ENCODE data around the gene AFF1.
"Not testable (repeated sequence)": the region's sequence is repeated elsewhere in the genome, so short reads cannot be mapped to it uniquely, and the experiment has no call there.

Gene AFF1

DNA sequence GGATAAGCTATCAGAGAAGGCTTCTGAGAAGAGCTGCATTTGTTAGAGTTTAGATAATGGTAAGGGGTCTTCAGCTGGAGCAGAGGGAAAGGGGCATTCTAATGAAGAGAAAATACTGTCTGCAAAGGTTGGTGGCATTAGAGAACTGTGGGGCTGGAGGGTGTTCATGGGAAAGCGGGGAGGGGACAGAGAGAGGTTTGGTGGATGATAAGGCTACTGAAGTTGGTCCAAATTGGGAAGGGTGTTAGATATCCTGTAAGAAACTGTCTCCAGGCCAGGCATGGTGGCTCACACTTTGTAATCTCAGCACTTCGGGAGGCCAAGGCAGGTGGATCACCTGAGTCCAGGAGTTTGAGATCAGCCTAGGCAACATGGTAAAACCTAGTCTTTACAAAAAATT, 59.9 kb downstream of the AFF1 start:
- H3K4me3 ChIP-seq (ENCODE audit: control insufficient read depth, low read depth, low read length) = no peak overlapping the region
- TF ChIP-seq, protein P1, sequence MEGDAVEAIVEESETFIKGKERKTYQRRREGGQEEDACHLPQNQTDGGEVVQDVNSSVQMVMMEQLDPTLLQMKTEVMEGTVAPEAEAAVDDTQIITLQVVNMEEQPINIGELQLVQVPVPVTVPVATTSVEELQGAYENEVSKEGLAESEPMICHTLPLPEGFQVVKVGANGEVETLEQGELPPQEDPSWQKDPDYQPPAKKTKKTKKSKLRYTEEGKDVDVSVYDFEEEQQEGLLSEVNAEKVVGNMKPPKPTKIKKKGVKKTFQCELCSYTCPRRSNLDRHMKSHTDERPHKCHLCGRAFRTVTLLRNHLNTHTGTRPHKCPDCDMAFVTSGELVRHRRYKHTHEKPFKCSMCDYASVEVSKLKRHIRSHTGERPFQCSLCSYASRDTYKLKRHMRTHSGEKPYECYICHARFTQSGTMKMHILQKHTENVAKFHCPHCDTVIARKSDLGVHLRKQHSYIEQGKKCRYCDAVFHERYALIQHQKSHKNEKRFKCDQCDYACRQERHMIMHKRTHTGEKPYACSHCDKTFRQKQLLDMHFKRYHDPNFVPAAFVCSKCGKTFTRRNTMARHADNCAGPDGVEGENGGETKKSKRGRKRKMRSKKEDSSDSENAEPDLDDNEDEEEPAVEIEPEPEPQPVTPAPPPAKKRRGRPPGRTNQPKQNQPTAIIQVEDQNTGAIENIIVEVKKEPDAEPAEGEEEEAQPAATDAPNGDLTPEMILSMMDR (IDR thresholded peaks at IDR 0.05; ENCODE audit: control insufficient read depth, insufficient read depth, low read depth, low read length, missing control alignments) = no peak
- no peak for DNase-seq (ENCODE audit: low read depth)

DNA sequence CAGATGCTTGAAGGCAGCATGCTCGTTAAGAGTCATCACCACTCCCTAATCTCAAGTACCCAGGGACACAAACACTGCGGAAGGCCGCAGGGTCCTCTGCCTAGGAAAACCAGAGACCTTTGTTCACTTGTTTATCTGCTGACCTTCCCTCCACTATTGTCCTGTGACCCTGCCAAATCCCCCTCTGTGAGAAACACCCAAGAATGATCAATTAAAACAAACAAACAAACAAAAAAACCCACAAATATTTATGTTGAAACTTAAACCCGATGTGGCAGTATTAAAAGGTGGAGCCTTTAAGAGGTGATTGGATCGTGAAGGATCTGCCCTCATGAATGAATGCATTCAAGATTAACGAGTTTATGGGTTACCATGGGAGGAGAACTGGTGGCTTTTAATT, 61.7 kb downstream of the AFF1 start:
- not testable (repeated sequence) for H3K4me3 ChIP-seq (ENCODE audit: control insufficient read depth, low read depth, low read length); DNase-seq (ENCODE audit: low read depth)

DNA sequence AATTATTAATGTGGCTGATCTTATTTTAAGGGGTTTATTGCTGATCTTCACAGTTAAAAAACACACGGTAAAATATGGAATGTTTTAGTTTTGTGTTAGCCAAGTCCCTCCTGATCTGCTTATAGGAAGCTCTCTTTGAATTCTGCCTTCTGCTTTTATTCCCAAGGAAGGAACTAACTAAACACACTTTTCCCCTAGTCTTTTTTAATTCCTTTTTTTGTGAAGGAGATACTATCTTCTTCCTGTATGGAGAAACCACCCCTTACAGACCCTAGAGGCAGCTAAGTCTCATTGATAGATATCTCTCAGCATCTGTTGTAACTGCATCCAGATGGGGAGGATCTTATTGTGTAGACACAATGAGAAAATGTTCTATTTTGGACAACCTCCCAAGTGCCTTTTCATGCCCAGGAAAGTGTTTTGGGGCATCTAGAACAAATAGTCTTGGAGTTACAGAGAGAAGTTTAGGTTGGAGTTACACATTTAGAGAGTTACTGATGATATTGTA, 64.4 kb downstream of the AFF1 start:
- TF ChIP-seq, protein P1 (IDR thresholded peaks at IDR 0.05; ENCODE audit: control insufficient read depth, insufficient read depth, low read depth, low read length, missing control alignments) = no peak
- H3K4me3 ChIP-seq (ENCODE audit: control insufficient read depth, low read depth, low read length) = no peak overlapping the region
- no peak for DNase-seq (ENCODE audit: low read depth)

DNA sequence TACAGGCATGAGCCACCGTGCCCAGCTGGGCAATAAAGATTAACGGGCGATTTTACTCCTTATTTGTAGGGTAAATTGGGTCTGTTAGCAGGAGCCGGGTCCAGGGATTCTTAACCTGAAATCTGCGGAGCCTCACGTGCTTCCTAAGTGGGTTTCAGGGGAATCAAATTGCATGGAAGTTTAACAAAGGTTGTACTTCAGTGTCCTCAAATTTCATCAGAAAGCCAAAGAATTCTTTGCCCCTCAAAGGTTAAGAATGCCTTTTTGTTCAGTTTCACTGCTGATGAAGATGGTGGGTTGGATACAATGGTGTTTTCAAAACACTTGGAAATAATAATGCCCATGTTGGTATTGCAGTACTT, 67.9 kb downstream of the AFF1 start:
- no peak overlapping the region for H3K4me3 ChIP-seq (ENCODE audit: control insufficient read depth, low read depth, low read length)
- TF ChIP-seq, protein P1 (IDR thresholded peaks at IDR 0.05; ENCODE audit: control insufficient read depth, insufficient read depth, low read depth, low read length, missing control alignments) = no peak
- DNase-seq (ENCODE audit: low read depth) = no peak

DNA sequence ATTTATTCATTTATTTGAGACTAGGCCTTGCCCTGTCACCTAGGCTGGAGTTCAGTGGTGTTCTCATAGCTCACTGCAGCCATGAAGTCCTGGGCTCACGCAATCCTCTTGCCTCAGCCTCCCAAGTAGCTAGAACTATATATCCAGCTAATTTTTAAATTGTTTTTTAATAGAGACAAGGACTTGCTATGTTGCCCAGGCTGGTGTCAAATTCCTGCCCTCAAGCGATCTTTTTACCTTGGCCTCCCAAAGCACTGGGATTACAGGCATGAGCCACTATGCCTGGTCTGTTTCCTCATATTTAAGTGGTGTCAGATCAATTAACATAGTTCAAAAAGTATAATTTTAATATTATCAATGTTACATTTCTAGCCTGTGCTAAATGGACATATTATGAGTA, 68.5 kb downstream of the AFF1 start:
- no peak for DNase-seq (ENCODE audit: low read depth)
- TF ChIP-seq, protein P1 (IDR thresholded peaks at IDR 0.05; ENCODE audit: control insufficient read depth, insufficient read depth, low read depth, low read length, missing control alignments) = no peak
- no peak overlapping the region for H3K4me3 ChIP-seq (ENCODE audit: control insufficient read depth, low read depth, low read length)

DNA sequence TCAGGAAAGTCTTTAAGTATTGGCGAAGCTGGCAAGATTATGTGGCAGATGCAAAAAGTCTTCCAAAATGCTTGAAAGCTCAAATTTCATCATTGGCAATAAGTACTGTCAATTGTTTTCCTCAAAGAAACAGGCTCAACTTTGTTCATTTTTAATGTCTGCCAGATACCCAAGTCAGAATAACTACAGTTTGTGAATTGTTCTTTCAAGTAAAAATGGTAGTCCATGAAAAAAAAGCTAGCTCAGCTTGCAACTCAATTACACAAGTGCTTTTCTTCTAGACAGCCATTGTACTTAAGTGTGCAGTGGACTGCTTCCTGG, 70.5 kb downstream of the AFF1 start:
- DNase-seq (ENCODE audit: low read depth) = no peak
- TF ChIP-seq, protein P1 (IDR thresholded peaks at IDR 0.05; ENCODE audit: control insufficient read depth, insufficient read depth, low read depth, low read length, missing control alignments) = no peak
- no peak overlapping the region for H3K4me3 ChIP-seq (ENCODE audit: control insufficient read depth, low read depth, low read length)

DNA sequence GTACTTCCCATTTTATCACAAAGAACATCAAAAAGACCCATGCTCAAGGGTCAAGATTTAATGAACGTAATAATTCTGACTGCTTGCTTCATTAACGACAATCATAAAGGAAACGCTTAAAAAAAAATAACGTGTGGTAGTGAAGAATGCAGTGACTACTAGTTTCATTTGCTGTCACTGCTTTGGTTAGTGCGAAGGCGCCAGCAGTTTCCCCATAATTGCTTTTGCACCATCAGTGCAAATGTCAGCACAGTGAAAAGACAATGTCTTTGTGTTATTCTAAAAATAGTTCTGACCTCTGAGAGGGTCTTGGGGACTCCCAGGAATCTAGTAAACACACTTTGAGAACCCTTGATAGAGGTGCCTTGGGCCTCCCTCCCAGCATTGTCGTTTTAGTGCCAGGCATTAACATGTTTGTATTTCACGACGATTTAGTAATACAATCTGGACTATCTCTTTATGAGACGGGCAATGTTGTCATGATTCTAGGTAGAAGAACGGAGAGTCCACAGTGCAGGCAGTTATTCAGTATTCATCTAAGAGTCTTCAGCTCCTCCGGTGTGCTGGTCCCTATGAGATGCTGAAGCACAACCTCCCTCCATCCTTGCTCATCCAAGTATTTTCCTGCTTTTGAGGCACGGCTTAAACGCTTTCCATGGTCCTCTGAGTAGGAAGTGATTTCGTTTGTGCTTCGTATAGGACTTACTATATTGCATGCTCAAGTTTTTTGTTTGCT, 71.0 kb downstream of the AFF1 start:
- peak overlapping the region; percentile 73 for H3K4me3 ChIP-seq (ENCODE audit: control insufficient read depth, low read depth, low read length)
- no peak for DNase-seq (ENCODE audit: low read depth)
- TF ChIP-seq, protein P1 (IDR thresholded peaks at IDR 0.05; ENCODE audit: control insufficient read depth, insufficient read depth, low read depth, low read length, missing control alignments) = no peak

Measured in AG09309 (cell line).